NCI-H345 treated with DMSO at 0.1 percent for 48 hours (cell line): Measurements from ENCODE around the gene ADAMTSL3.

Experiments
- DNase-seq: peaks from one replicate; lab custom pipeline; 2025; ENCODE audit not compliant: unreplicated experiment; lab: John Stamatoyannopoulos, UW

ADAMTSL3 gene

DNA sequence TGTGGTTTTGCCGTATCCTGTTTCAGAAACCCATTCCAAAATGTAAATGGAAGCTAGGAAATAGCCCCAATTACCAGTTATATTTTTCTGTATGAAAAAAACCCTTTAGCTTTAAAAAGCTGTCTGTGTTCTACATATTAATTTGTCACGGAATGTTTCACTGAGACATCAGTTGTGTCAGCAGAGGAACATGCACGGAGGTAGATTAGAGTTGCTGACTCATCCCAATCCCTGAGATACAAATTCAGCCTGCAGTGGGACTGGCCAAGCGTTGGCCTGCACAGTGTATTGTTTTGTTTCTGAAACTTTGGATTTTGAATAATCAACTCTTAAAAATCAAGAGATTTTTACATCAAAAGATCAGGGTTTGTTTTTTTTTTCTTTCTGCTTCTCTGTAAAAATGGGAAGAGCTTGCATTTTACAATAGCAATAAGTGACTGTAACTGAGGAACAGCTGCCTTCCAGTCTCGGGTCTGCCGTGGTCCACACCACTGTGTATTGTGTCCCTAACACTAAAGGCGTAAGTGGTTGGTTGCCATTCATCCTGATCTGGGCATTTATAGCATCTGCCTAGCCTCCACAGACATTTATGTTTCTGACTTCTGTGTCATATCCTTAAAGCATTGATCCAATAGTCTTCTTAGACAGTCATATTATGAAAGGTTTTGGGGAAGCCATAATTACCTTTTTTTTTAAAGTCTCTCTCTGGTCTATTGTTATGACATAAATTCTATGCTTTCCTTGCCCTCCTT lies 218.1 kb downstream of the ADAMTSL3 start:
- no peak for DNase-seq

- no peak for DNase-seq
Observed at GRCh38 chr15:83873966-83874365, 220.0 kb downstream of the ADAMTSL3 start.

DNA sequence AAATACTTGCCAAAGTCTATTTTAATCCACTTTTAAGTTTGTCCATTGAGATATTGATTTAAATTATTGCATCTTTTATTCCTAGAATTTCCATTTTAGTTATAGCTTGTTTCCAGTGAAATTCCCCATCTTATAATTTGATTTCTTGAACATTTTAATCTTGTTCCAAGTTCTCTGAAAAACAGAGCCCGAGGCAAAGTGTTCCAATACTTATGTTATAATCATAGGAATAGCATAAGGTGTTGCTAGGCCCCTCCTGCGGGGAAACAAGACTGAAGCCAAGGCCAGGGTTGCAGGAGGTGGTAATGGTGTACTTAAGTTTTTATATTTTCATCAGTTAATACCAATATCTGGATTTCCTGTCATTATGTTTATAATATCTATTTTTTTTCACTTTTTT lies 226.6 kb downstream of the ADAMTSL3 start:
- DNase-seq, result no peak

- DNase-seq, result no peak
Observed at GRCh38 chr15:83881156-83881555, 227.2 kb downstream of the ADAMTSL3 start.

GRCh38 chr15:83886321-83886720 lies 232.4 kb downstream of the ADAMTSL3 start:
- DNase-seq, result no peak

GRCh38 chr15:83887404-83887803 lies 233.5 kb downstream of the ADAMTSL3 start:
- DNase-seq, result no peak

GRCh38 chr15:83887961-83888360 lies 234.0 kb downstream of the ADAMTSL3 start:
- no peak for DNase-seq

DNA sequence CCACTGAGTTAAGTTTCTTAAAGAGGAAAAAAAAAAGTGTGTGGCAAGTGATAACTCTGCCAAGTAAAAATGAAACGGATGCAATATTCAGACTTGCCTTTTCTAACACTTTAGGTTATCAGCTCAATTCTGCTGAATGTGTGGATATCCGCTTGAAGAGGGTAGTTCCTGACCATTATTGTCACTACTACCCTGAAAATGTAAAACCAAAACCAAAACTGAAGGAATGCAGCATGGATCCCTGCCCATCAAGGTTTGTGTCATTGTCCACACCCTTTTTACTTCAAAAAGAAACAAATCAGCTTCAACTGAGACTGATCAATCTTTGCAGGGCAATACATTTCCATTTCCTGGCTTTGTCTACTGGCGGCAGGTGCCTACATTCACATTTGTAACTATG lies 236.1 kb downstream of the ADAMTSL3 start:
- no peak for DNase-seq

- DNase-seq, result no peak
Observed at GRCh38 chr15:83890587-83890986, 236.7 kb downstream of the ADAMTSL3 start.

GRCh38 chr15:83892498-83892897 lies 238.6 kb downstream of the ADAMTSL3 start:
- no peak for DNase-seq

DNA sequence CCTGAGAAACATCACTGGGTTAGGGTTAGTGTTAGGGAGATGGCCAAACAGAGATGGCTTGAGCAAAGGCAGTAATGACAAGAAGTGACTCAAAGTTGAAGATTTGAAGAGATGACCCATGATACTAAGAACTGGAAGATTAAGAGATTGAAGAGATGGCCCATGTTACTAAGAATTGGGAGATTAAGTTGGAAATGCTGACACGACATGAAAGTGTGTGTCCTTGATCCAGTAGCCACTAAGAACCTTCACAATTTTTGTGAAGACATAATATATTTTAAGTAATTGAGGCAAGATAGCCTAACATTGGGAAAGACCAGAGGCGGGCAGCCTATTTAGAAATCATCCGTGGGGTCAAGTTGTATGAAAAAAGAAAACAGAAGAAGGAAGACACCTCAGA lies 239.4 kb downstream of the ADAMTSL3 start:
- DNase-seq, result no peak

- DNase-seq, result no peak
Observed at GRCh38 chr15:83897037-83897436, 243.1 kb downstream of the ADAMTSL3 start.

DNA sequence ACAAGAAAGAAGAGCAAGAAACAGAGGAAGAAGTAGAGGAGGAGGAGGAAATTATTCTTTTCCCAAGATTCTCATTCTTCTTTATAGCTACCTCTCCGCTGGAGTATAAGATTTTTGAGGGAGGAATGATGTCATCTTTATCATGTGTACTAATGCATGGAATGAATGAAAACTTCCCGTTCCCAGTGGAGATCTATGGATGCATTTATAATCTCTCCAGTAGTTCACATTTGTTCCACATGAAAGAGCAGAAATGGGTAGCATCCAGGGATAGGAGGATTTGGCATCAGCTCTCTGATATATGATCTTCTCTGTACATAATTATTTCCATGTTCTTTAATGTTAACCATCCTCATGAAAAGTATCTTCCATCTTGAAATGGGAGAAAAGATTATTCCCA lies 244.4 kb downstream of the ADAMTSL3 start:
- no peak for DNase-seq

GRCh38 chr15:83899670-83900069 lies 245.7 kb downstream of the ADAMTSL3 start:
- DNase-seq, result no peak

DNA sequence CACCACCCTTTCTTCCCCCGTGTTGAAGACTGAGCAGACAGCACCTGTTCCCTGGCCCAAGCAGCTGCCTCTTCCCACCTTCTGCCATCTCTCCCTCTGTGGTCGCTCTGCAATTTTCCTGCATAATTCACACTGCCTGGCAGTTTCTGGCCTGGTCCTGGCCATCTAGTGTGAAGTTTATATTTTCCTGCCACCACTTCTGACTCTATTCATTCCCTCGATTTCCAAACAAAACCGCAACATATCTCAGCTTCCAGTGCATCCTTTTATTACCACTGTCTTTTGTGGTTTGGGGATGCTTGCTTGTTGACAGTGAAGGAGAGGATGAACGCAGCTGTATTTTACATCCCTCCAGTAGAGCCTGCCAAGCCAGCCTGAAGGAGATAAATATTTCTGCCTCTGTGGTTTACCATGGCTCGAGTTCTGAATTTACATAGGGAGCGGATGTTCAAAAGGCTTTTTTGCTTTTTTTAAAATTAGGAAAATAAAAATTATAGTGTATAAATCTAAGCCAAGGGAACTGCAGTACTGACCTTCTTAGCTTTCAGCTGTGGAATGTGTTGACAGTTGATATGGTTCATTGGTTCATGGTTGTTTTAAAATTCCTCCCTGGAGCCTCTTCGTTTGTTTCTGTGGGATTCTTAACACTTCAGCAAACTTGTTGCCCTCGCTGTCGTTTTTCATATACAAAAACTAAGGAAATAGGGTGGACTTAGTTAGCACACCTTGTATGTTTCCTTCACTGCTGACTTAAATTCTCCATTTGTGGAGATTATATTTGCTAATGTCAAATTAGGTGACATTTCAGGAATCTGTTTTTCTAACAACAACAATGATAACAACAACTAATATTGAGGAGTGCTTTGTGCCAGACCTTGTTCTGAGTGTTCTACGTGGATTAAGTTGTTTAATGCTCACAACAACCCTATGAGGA lies 250.5 kb downstream of the ADAMTSL3 start:
- no peak for DNase-seq

DNA sequence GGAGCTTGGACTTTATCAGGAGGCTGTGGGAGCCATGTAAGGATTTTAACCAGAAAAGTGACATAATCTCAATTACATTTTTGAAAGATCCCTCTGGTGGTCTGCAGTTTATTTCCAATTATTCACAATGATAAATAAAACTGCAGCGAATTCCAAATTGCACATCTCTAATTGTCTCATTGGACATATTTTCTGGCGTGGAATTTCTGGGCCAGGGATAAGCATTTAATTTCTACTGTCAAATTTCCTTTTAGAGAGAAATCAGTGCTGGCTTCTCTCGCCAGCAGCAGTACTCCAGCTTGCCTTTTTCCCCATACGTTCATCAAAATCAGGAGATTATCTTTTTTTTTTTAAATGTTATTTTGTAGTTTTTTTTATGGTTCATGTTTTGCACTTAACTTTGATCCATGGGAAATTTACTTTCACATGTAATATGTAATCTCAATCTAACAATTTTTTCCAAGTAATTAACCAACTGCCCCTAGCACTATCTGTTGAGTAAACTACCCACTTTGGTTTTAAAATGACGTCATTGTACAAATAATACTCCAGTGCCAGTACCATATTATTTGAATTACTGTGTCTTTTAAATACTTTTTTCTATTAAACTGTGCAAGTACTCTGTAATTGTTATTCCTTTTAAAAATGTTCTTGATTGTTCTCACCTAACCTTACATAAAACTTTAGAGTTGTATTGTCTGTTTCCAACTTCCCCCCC lies 251.8 kb downstream of the ADAMTSL3 start:
- DNase-seq, result no peak

DNA sequence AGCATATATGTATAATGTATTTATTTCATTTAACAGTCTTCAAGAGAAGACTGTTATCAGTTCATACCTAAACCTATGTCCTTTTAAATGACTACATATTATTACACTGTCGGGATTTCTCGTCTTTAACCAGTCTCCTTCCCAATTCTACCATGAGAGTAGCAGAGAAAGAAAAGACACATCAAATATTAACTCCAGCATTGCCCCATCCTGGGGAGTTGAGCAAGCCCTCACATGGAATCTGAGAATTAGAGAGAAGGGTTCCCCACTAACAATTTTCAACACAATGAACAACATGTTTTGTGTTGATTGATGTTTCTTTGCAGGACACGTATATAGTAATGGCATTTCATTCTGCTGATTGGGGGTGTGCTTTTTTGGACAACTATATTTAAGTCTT lies 257.4 kb downstream of the ADAMTSL3 start:
- DNase-seq, result no peak

DNA sequence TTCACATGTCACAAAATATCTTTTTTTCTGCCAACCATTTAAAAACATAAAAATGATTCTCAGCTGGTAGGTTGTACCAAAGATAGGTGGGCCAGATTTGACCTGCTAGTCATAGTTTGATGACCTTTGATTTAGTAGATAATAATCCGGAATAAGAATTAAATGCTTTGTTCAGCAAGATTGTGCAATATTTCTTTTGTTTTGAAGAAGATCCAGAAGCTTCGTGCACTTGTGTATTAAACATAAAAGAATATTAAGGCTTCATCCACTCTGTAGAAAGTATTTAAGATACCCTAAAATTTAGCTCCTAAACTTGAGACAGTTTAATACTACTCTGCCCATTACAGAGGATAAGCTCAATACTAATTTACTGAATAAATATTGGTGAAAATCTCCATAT lies 258.4 kb downstream of the ADAMTSL3 start:
- DNase-seq, result no peak

GRCh38 chr15:83913034-83913632 lies 259.2 kb downstream of the ADAMTSL3 start:
- no peak for DNase-seq

DNA sequence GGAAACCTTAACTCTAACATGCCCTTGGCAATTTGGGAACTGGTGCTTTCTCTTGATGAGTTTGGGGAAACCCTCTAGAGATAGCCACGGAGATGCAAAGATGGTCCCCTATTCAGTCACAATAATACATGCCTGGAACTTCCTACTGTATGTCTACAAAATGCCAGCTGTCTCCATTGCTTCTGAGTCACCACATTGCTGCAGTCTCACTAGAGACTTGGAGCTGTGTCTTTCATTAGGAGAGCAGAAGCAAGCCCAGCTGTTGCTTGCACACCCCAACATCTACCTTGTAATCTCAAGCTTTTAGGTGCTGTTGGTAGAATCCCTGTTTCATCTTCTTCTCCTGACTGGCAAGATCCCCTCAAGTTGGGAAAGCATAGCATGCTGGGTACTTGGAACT lies 261.0 kb downstream of the ADAMTSL3 start:
- no peak for DNase-seq

- no peak for DNase-seq
Observed at GRCh38 chr15:83917432-83917831, 263.5 kb downstream of the ADAMTSL3 start.
